Fibroblast of lung (primary cell): Measurements from ENCODE around the gene MPC2. TPM values are rescaled to one million over a fixed set of nuclear protein-coding genes. Genes with fewer than 3 reads are reported as not detected.

Source experiments
- DNase-seq, 2 donors: peaks; one replicate each; pipeline versions ENCODE4 v3.0.0 to v3.0.0-alpha.2; 2010; ENCODE audit warnings: low read depth in 2 of 2
- H2AFZ ChIP-seq: 2 replicates; pipeline ENCODE4 v1.5.1; 2012; ENCODE audit warnings: low read length, control low read depth, inconsistent platforms
- H3K27ac ChIP-seq: 2 replicates; pipeline ENCODE4 v1.5.1; 2011; ENCODE audit warnings: low read length, control low read depth; ENCODE audit not compliant: insufficient read depth
- H3K27me3 ChIP-seq: 2 replicates; pipeline ENCODE4 v1.5.1; 2011; ENCODE audit warnings: mild to moderate bottlenecking, low read length; ENCODE audit not compliant: control insufficient read depth, insufficient read depth
- H3K36me3 ChIP-seq: 2 replicates; pipeline ENCODE4 v1.5.1; 2011; ENCODE audit warnings: low read length; ENCODE audit not compliant: control insufficient read depth, insufficient read depth
- H3K4me1 ChIP-seq: 2 replicates; pipeline ENCODE4 v1.5.1; 2011; ENCODE audit warnings: low read length; ENCODE audit not compliant: control insufficient read depth, insufficient read depth; ENCODE audit errors: extremely low read depth
- H3K4me2 ChIP-seq: 2 replicates; pipeline ENCODE4 v1.5.1; 2011; ENCODE audit warnings: low read length, control low read depth; ENCODE audit not compliant: insufficient read depth; ENCODE audit errors: extremely low read depth
- H3K4me3 ChIP-seq, 4 experiments: fragments of 200-600 bp in 1 of 4; sonication (generic) in 1 of 4; replicated peaks in 1 of 4; 2 replicates each; pipeline ENCODE4 v1.5.1; 2011 to 2016; ENCODE audit warnings: low read length in 4 of 4, low read depth in 3 of 4, mild to moderate bottlenecking in 3 of 4, control low read depth in 2 of 4, inconsistent platforms in 1 of 4, mixed read lengths in 1 of 4; ENCODE audit not compliant: insufficient read depth in 1 of 4; ENCODE audit errors: control extremely low read depth in 1 of 4
- H3K79me2 ChIP-seq: 2 replicates; pipeline ENCODE4 v1.5.1; 2012; ENCODE audit warnings: mild to moderate bottlenecking, low read length, inconsistent platforms; ENCODE audit not compliant: control insufficient read depth, insufficient read depth
- H3K9ac ChIP-seq: 2 replicates; pipeline ENCODE4 v1.5.1; 2011; ENCODE audit warnings: mild to moderate bottlenecking, low read length, control low read depth; ENCODE audit not compliant: insufficient read depth
- H3K9me3 ChIP-seq: 2 replicates; pipeline ENCODE4 v1.5.1; 2012; ENCODE audit warnings: low read depth, low read length; ENCODE audit not compliant: control insufficient read depth, insufficient read depth
- H4K20me1 ChIP-seq: 2 replicates; pipeline ENCODE4 v1.5.1; 2011; ENCODE audit warnings: low read length; ENCODE audit not compliant: control insufficient read depth, insufficient read depth; ENCODE audit errors: extremely low read depth
- CTCF ChIP-seq, 2 donors: IDR thresholded peaks in 1 of 2; conservative IDR thresholded peaks in 1 of 2; 1 replicate in 1 of 2; 2 replicates in 1 of 2; pipeline ENCODE4 v1.5.1; 2011 to 2012; ENCODE audit warnings: low read length in 2 of 2, control low read depth in 1 of 2, inconsistent platforms in 1 of 2, low read depth in 1 of 2, mild to moderate bottlenecking in 1 of 2
- EZH2 ChIP-seq: IDR thresholded peaks from 2 replicates; pipeline ENCODE4 v1.5.1; 2012; ENCODE audit warnings: low read length, control low read depth, mild to moderate bottlenecking; ENCODE audit errors: missing control alignments
- polyA plus RNA-seq, 2 donors: library from polyadenylated mRNA; depleted of rRNA in 1 of 2; stranded (reverse) in 1 of 2; unstranded in 1 of 2; fragments of >200 nt; gene quantifications; 2 replicates each; pipeline ENCODE4 v1.2.1, GENCODE V29; 2011 to 2012; ENCODE audit warnings: missing spikeins in 1 of 2
- total RNA-seq: library from RNA; depleted of rRNA; stranded (reverse); fragments of >200 nt; gene quantifications from 2 replicates; pipeline ENCODE4 v1.2.1, GENCODE V29; 2014

MPC2 gene
- total and polyA plus RNA-seq, 2 donors (not counting 1 experiment from before 2014, with no cell fraction given), result 35.2 to 58.7 TPM

- H3K4me1 ChIP-seq, result peaks cover 2% of the 10 kb centered on the region
- no peak overlapping the region for H3K4me3 ChIP-seq
- no peaks in the 10 kb centered on the region for H3K9me3 ChIP-seq
- H3K27ac ChIP-seq, result no peak overlapping the region
- no peak overlapping the region for H3K4me2 ChIP-seq
- TF ChIP-seq CTCF (conservative IDR thresholded peaks at IDR 0.05 in 1 of 2, IDR thresholded peaks at IDR 0.05 in 1 of 2; ENCODE audit: low read depth in 1 of 2, low read length in 2 of 2) (no peak), EZH2 (no peak)
- no peak overlapping the region for H3K9ac ChIP-seq
- H3K27me3 ChIP-seq, result no peaks in the 10 kb centered on the region
- H4K20me1 ChIP-seq, result no peaks in the 10 kb centered on the region
- no peak for DNase-seq
- no peaks in the 10 kb centered on the region for H3K36me3 ChIP-seq
- H3K79me2 ChIP-seq, result peaks cover 5% of the 10 kb centered on the region
- H2AFZ ChIP-seq, result no peak overlapping the region
Measured at GRCh38 chr1:167922611-167923074, 14.2 kb downstream of the MPC2 start.

GRCh38 chr1:167922023-167922422 lies 14.8 kb downstream of the MPC2 start:
- H3K4me2 ChIP-seq, result no peak overlapping the region
- H3K27ac ChIP-seq, result no peak overlapping the region
- TF ChIP-seq EZH2, result no peak
- no peak for TF ChIP-seq CTCF (conservative IDR thresholded peaks at IDR 0.05 in 1 of 2, IDR thresholded peaks at IDR 0.05 in 1 of 2; ENCODE audit: low read depth in 1 of 2, low read length in 2 of 2)
- no peak overlapping the region for H3K9ac ChIP-seq
- peak; percentile 39 to 51 for DNase-seq
- peaks cover 2% of the 10 kb centered on the region for H3K4me1 ChIP-seq
- H3K9me3 ChIP-seq, result no peaks in the 10 kb centered on the region
- no peaks in the 10 kb centered on the region for H3K27me3 ChIP-seq
- no peak overlapping the region for H2AFZ ChIP-seq
- no peaks in the 10 kb centered on the region for H3K36me3 ChIP-seq
- H4K20me1 ChIP-seq, result no peaks in the 10 kb centered on the region
- H3K4me3 ChIP-seq, result no peak overlapping the region
- peaks cover 3% of the 10 kb centered on the region for H3K79me2 ChIP-seq

- DNase-seq, result no peak
- H3K9ac ChIP-seq, result no peak overlapping the region
- no peak overlapping the region for H2AFZ ChIP-seq
- peaks cover 2% of the 10 kb centered on the region for H3K4me1 ChIP-seq
- no peaks in the 10 kb centered on the region for H3K27me3 ChIP-seq
- TF ChIP-seq CTCF (conservative IDR thresholded peaks at IDR 0.05 in 1 of 2, IDR thresholded peaks at IDR 0.05 in 1 of 2; ENCODE audit: low read depth in 1 of 2, low read length in 2 of 2) (no peak), EZH2 (no peak)
- no peaks in the 10 kb centered on the region for H3K79me2 ChIP-seq
- no peaks in the 10 kb centered on the region for H4K20me1 ChIP-seq
- no peaks in the 10 kb centered on the region for H3K9me3 ChIP-seq
- H3K4me2 ChIP-seq, result no peak overlapping the region
- no peak overlapping the region for H3K27ac ChIP-seq
- no peak overlapping the region for H3K4me3 ChIP-seq
- H3K36me3 ChIP-seq, result no peaks in the 10 kb centered on the region
Measured at GRCh38 chr1:167916766-167917511, 19.9 kb downstream of the MPC2 start.
